GM23338 (cell line): ENCODE measurements around the gene EPHB2. TPM values are rescaled to one million over a fixed set of nuclear protein-coding genes. Genes with fewer than 3 reads are reported as not detected.

Experiments used
- ATAC-seq: fragments of 200-7000 bp; cut with Tn5 transposase; 3 replicates; pipeline ENCODE4 v1.9.1; 2020
- DNase-seq: peaks from one replicate; pipeline ENCODE4 v3.0.0-alpha.2; 2015; ENCODE audit warnings: low spot score
- H2AFZ ChIP-seq: fragments of 200-600 bp; sonication (generic); 2 replicates; pipeline ENCODE4 v1.8.0; 2016; ENCODE audit warnings: antibody characterized with exemption, mild to moderate bottlenecking, moderate library complexity
- H3F3A ChIP-seq: fragments of 200-600 bp; sonication (generic); replicated peaks from 2 replicates; pipeline ENCODE4 v1.8.0; 2017; ENCODE audit warnings: antibody characterized with exemption, mixed run types, low read depth
- H3K27ac ChIP-seq: fragments of 200-600 bp; sonication (generic); 2 replicates; pipeline ENCODE4 v1.6.1; 2016; ENCODE audit warnings: low read depth
- H3K27me3 ChIP-seq: fragments of 200-600 bp; sonication (generic); 2 replicates; pipeline ENCODE4 v1.8.0; 2016; ENCODE audit warnings: mild to moderate bottlenecking, mixed run types, moderate library complexity; ENCODE audit not compliant: insufficient read depth
- H3K36me3 ChIP-seq: fragments of 200-600 bp; sonication (generic); 2 replicates; pipeline ENCODE4 v1.8.0; 2016; ENCODE audit warnings: mild to moderate bottlenecking; ENCODE audit not compliant: insufficient read depth
- H3K4me1 ChIP-seq: fragments of 200-600 bp; sonication (generic); 2 replicates; pipeline ENCODE4 v1.8.0; 2016; ENCODE audit warnings: mild to moderate bottlenecking, moderate library complexity; ENCODE audit not compliant: insufficient read depth
- H3K4me2 ChIP-seq: fragments of 200-600 bp; sonication (generic); 2 replicates; pipeline ENCODE4 v1.7.1; 2017; ENCODE audit warnings: mixed run types
- H3K4me3 ChIP-seq: fragments of 200-600 bp; sonication (generic); 2 replicates; pipeline ENCODE4 v1.6.1; 2016; ENCODE audit warnings: mixed run types
- H3K79me2 ChIP-seq: fragments of 200-600 bp; sonication (generic); replicated peaks from 2 replicates; pipeline ENCODE4 v1.8.0; 2017; ENCODE audit warnings: mild to moderate bottlenecking; ENCODE audit not compliant: insufficient read depth
- H3K9me2 ChIP-seq: fragments of 200-600 bp; sonication (generic); 2 replicates; pipeline ENCODE4 v1.8.0; 2017; ENCODE audit not compliant: insufficient read depth
- H4K20me1 ChIP-seq: fragments of 200-600 bp; sonication (generic); replicated peaks from 2 replicates; pipeline ENCODE4 v1.8.0; 2017; ENCODE audit warnings: mild to moderate bottlenecking; ENCODE audit not compliant: insufficient read depth
- H3K27ac Mint-ChIP-seq: 2 replicates; pipeline ENCODE4 v1.8.0; 2020; ENCODE audit warnings: inconsistent platforms, mild to moderate bottlenecking, moderate library complexity, mixed read lengths
- H3K27me3 Mint-ChIP-seq: 3 replicates; pipeline ENCODE4 v1.8.0; 2022; ENCODE audit warnings: low read depth, mild to moderate bottlenecking, moderate library complexity, mixed read lengths, inconsistent platforms; ENCODE audit not compliant: insufficient read depth, poor library complexity
- H3K36me3 Mint-ChIP-seq: 3 replicates; pipeline ENCODE4 v1.8.0; 2021; ENCODE audit warnings: low read depth, mild to moderate bottlenecking, inconsistent platforms, moderate library complexity, mixed read lengths
- H3K4me1 Mint-ChIP-seq: 3 replicates; pipeline ENCODE4 v1.8.0; 2020; ENCODE audit warnings: mild to moderate bottlenecking, inconsistent platforms, mixed read lengths
- H3K4me3 Mint-ChIP-seq: 3 replicates; pipeline ENCODE4 v1.8.0; 2021; ENCODE audit warnings: moderate library complexity, mild to moderate bottlenecking, inconsistent platforms, mixed read lengths
- H3K9me3 Mint-ChIP-seq: 3 replicates; pipeline ENCODE4 v1.8.0; 2020; ENCODE audit warnings: moderate library complexity, mild to moderate bottlenecking, inconsistent platforms, mixed read lengths
- CREB1 ChIP-seq: fragments of 250-450 bp; sonication (Bioruptor Pico); IDR thresholded peaks from 2 replicates; pipeline ENCODE4 v1.5.0; 2020; ENCODE audit warnings: low read depth, mild to moderate bottlenecking, moderate library complexity
- EZH2 ChIP-seq: fragments of 200-600 bp; sonication (generic); IDR thresholded peaks from one replicate; pipeline ENCODE4 v1.8.0; 2017; ENCODE audit warnings: antibody characterized with exemption, mild to moderate bottlenecking, low read depth; ENCODE audit not compliant: unreplicated experiment
- EZH2phosphoT487 ChIP-seq: fragments of 200-600 bp; sonication (generic); IDR thresholded peaks from one replicate; pipeline ENCODE4 v1.8.1; 2018; ENCODE audit warnings: antibody characterized with exemption; ENCODE audit not compliant: unreplicated experiment
- JUNB ChIP-seq: IDR thresholded peaks from one replicate; pipeline ENCODE4 v1.6.1; 2016; ENCODE audit warnings: antibody characterized with exemption; ENCODE audit not compliant: unreplicated experiment
- NANOG ChIP-seq: IDR thresholded peaks from 2 replicates; pipeline ENCODE4 v1.6.1; 2016; ENCODE audit warnings: antibody characterized with exemption, borderline replicate concordance
- POLR2AphosphoS5 ChIP-seq: IDR thresholded peaks from 2 replicates; pipeline ENCODE4 v1.6.1; 2016; ENCODE audit warnings: antibody characterized with exemption, low read depth
- REST ChIP-seq: IDR thresholded peaks from one replicate; pipeline ENCODE4 v1.6.1; 2018; ENCODE audit warnings: antibody characterized with exemption; ENCODE audit not compliant: unreplicated experiment
- STAT1 ChIP-seq: IDR thresholded peaks from one replicate; pipeline ENCODE4 v1.6.1; 2016; ENCODE audit warnings: antibody characterized with exemption; ENCODE audit not compliant: unreplicated experiment
- ZNF114 ChIP-seq: fragments of 250-450 bp; sonication (Bioruptor Pico); IDR thresholded peaks from 2 replicates; pipeline ENCODE4 v1.5.0; 2020; ENCODE audit warnings: mild to moderate bottlenecking, moderate library complexity
- ZNF331 ChIP-seq: fragments of 250-450 bp; sonication (Bioruptor Pico); IDR thresholded peaks from 2 replicates; pipeline ENCODE4 v1.5.0; 2020; ENCODE audit warnings: low read depth, mild to moderate bottlenecking, moderate library complexity
- ZNF462 ChIP-seq: fragments of 250-450 bp; sonication (Bioruptor Pico); IDR thresholded peaks from 2 replicates; pipeline ENCODE4 v1.5.0; 2020; ENCODE audit warnings: mild to moderate bottlenecking, moderate library complexity
- polyA plus RNA-seq: library from polyadenylated mRNA; unstranded; fragments of >200 nt; fragmentation: Nextera tagmentation; extraction: Ambion mirVana; gene quantifications from 2 replicates; pipeline ENCODE4 v1.2.1, GENCODE V29; 2016
- total RNA-seq: library from RNA; depleted of rRNA; stranded (reverse); fragments of >200 nt; shearing (Covaris generic); gene quantifications from 2 replicates; pipeline ENCODE4 v1.2.3, GENCODE V29; 2014
- TF ChIP-seq, protein P1 (sequence below): IDR thresholded peaks from 2 replicates; pipeline ENCODE4 v1.6.1; 2016; ENCODE audit warnings: antibody characterized with exemption

EPHB2 gene
- total and polyA plus RNA-seq, 2 experiments from 2014 or later: 4.1 to 20.1 TPM

- TF ChIP-seq EZH2 (no peak), JUNB (no peak)
Observed at GRCh38 chr1:22812092-22812880, 101.6 kb downstream of the EPHB2 start (continued).

- Histone ChIP-seq H3K36me3 (no peaks in the 10 kb centered on the region), H2AFZ (no peak overlapping the region), H3K27ac (no peak overlapping the region), H4K20me1 (no peaks in the 10 kb centered on the region), H3K27me3 (no peaks in the 10 kb centered on the region), H3K4me3 (no peak overlapping the region), H3F3A (no peaks in the 10 kb centered on the region), H3K9me2 (no peaks in the 10 kb centered on the region), H3K79me2 (no peaks in the 10 kb centered on the region), H3K4me2 (no peak overlapping the region), H3K4me1 (no peaks in the 10 kb centered on the region)
- no peaks in the 10 kb centered on the region for H3K36me3 Mint-ChIP-seq
- no peak for DNase-seq
- 0 out of 3 replicates have a peak, but pooled peaks cover 3% of the 10 kb centered on the region for H3K4me1 Mint-ChIP-seq
- H3K4me3 Mint-ChIP-seq: no peak overlapping the region
- peaks cover 2% of the 10 kb centered on the region for H3K27me3 Mint-ChIP-seq
- ATAC-seq: no peak
- no peak overlapping the region for H3K27ac Mint-ChIP-seq
- H3K9me3 Mint-ChIP-seq: no peaks in the 10 kb centered on the region
- no peak for TF ChIP-seq POLR2AphosphoS5
- TF ChIP-seq EZH2: no peak
- TF ChIP-seq ZNF331: no peak
- TF ChIP-seq CREB1 (CRISPR knock-in tag): no peak
- TF ChIP-seq JUNB: no peak
- no peak for TF ChIP-seq EZH2phosphoT487
- TF ChIP-seq STAT1: no peak
- no peak for TF ChIP-seq ZNF462 (CRISPR knock-in tag)
- TF ChIP-seq NANOG: no peak
- TF ChIP-seq, protein P1, sequence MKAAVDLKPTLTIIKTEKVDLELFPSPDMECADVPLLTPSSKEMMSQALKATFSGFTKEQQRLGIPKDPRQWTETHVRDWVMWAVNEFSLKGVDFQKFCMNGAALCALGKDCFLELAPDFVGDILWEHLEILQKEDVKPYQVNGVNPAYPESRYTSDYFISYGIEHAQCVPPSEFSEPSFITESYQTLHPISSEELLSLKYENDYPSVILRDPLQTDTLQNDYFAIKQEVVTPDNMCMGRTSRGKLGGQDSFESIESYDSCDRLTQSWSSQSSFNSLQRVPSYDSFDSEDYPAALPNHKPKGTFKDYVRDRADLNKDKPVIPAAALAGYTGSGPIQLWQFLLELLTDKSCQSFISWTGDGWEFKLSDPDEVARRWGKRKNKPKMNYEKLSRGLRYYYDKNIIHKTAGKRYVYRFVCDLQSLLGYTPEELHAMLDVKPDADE: no peak
- no peak for TF ChIP-seq REST
- TF ChIP-seq ZNF114 (CRISPR knock-in tag): no peak
Observed at GRCh38 chr1:22812993-22813790, 102.6 kb downstream of the EPHB2 start.
